Endothelial cell (in vitro differentiated cells): ENCODE measurements around the gene THSD4. TPM values are rescaled to one million over a fixed set of nuclear protein-coding genes. Genes with fewer than 3 reads are reported as not detected.

Source experiments
- DNase-seq: peaks from one replicate; pipeline ENCODE4 v3.0.0; 2021; ENCODE audit warnings: low spot score
- H3K27ac Mint-ChIP-seq: one replicate; pipeline ENCODE4 v1.8.0; 2021; ENCODE audit warnings: mixed read lengths, inconsistent platforms; ENCODE audit not compliant: unreplicated experiment
- H3K27me3 Mint-ChIP-seq: one replicate; pipeline ENCODE4 v1.8.0; 2021; ENCODE audit warnings: mild to moderate bottlenecking, moderate library complexity, mixed read lengths, inconsistent platforms; ENCODE audit not compliant: unreplicated experiment
- H3K36me3 Mint-ChIP-seq: one replicate; pipeline ENCODE4 v1.8.0; 2021; ENCODE audit warnings: mild to moderate bottlenecking, low read depth, mixed read lengths, inconsistent platforms; ENCODE audit not compliant: unreplicated experiment
- H3K4me1 Mint-ChIP-seq: one replicate; pipeline ENCODE4 v1.8.0; 2021; ENCODE audit warnings: mild to moderate bottlenecking, mixed read lengths, inconsistent platforms; ENCODE audit not compliant: unreplicated experiment
- H3K4me3 Mint-ChIP-seq: one replicate; pipeline ENCODE4 v1.8.0; 2021; ENCODE audit warnings: mild to moderate bottlenecking, mixed read lengths, inconsistent platforms; ENCODE audit not compliant: unreplicated experiment
- H3K9me3 Mint-ChIP-seq: one replicate; pipeline ENCODE4 v1.8.0; 2021; ENCODE audit warnings: mixed read lengths, inconsistent platforms; ENCODE audit not compliant: unreplicated experiment
- CTCF ChIP-seq: fragments of 200-600 bp; sonication (generic); IDR thresholded peaks from one replicate; pipeline ENCODE4 v1.5.0; 2021; ENCODE audit warnings: antibody characterized with exemption; ENCODE audit not compliant: unreplicated experiment
- total RNA-seq: library from RNA; stranded (reverse); fragmentation: NEBNext Ultra II Directional; extraction: Animal tissue kit (Norgen Biotek cat#: 25700); gene quantifications from one replicate; pipeline ENCODE4 v1.2.1, GENCODE V29; 2021; ENCODE audit not compliant: unreplicated experiment

Gene THSD4
- total RNA-seq, 1 donor from 2014 or later = 0.92 TPM

DNA sequence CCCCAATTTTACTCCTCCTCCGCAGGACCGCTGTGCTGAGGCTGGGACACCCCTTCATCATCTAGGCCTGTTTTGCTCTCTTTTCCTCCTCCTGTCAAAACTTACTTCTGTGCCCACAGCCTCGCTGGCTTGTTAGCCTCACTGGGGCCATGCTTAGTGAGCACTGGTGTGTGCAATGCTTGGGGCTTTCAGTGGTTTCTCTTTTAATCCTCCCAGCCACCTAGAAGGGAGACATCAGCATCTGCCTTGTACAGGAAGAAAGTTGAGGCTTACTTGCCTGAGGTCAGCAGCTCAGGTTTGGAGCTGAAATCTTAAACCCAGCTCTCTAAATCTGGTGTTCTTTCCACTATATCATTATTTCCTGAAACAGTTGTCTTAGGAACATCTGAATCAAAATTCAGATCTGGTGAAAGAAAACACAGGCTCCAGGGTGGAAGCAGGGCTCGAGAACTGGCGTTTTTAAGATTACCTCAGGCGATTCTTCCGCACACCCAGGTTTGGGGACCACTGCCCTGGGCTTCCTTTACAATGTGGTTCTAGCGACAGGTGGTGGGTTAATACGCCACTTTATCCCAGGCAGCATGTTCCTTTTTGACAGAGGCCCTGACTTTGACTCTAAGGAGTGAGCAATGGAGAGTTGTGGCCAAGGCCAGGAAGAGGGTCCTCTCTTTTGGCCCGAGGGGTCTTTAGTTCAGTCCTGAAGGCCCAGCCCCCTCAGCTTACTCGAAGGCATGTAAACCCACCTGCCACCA is 3.8 kb downstream of the THSD4 start:
- no peak for DNase-seq
- Mint-ChIP-seq H3K36me3 (no peaks in the 10 kb centered on the region), H3K27ac (no peak overlapping the region), H3K27me3 (peaks cover 12% of the 10 kb centered on the region), H3K4me1 (peaks cover 15% of the 10 kb centered on the region), H3K4me3 (no peak overlapping the region), H3K9me3 (no peaks in the 10 kb centered on the region)
- no peak for TF ChIP-seq CTCF

DNA sequence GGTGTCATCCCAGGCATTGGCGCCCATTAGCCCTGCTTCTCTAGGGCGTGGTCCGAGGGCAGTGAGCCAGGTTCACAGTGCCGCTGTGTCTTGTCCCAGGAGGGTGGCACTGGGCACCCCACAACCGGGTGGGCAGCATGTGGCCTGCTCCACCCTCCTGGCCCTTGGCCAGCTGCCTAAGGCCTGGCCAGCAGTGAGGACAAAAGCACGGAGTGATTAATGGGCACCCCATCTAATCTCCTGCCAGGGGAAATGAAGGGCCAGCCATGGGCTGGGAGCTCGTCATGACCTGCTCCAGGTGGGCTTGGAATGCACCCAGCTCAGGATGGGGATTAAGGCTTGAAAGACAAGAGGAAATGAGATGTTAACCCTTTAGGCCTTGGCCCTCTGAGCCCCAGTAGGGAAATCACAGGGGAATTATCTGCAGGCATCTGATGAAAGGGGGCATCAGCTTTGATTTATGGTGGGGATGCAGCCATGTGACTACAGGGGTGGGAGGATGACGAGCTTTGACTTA is 5.2 kb downstream of the THSD4 start:
- Mint-ChIP-seq H3K27ac (no peak overlapping the region), H3K9me3 (no peaks in the 10 kb centered on the region), H3K36me3 (no peaks in the 10 kb centered on the region), H3K4me1 (peaks cover 6% of the 10 kb centered on the region), H3K4me3 (no peak overlapping the region), H3K27me3 (peaks cover 9% of the 10 kb centered on the region)
- DNase-seq = no peak
- no peak for TF ChIP-seq CTCF

- H3K9me3 Mint-ChIP-seq = no peaks in the 10 kb centered on the region
- peaks cover 5% of the 10 kb centered on the region for H3K27me3 Mint-ChIP-seq
- no peak overlapping the region for H3K4me3 Mint-ChIP-seq
- no peak for TF ChIP-seq CTCF
- no peak overlapping the region for H3K27ac Mint-ChIP-seq
- H3K4me1 Mint-ChIP-seq = peaks cover 2% of the 10 kb centered on the region
- DNase-seq = no peak
- no peaks in the 10 kb centered on the region for H3K36me3 Mint-ChIP-seq
These were observed 6.2 kb downstream of the THSD4 start for GRCh38 chr15:71121442-71121841.

DNA sequence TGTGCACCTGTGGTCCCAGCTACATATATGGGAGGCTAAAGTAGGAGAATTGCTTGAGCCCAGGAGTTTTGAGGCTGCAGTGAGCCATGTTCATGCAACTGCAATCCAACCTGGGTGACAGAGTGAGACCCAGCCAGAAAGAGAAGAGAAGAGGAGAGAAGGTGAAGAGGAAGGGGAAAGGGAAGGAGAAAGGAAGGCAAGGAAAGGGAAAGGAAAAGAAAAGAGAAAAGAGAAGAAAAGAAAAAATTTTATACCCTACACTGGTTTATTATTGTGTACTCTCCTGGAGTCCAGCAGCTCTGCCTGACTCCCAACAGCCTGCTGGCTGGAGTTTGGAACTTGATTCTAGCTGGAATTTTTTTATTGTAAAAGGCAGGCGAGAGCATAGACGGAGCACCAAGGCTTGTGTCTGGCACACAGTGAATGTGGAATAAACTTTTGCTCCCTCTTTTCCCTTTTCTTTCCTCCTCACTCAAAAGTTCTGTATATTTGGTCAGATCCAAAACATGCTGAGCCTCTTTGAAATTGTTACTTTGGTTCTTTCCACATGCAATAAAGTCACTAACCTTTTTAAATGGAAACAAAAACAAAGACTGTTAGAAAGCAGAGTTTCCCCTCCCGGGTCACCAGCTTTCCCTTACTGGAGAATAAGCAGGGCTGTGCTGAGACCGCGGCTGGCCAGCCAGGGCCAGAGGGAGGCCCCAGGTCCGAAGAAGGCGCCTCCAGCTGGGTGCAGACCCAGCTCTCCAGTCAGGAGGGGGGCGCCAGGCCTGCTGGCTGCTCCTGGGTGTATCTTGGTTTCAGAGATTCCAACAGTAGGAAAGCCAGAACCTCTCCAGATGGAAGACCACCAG is 9.9 kb downstream of the THSD4 start:
- Mint-ChIP-seq H3K9me3 (no peaks in the 10 kb centered on the region), H3K36me3 (no peaks in the 10 kb centered on the region), H3K27me3 (peaks cover 2% of the 10 kb centered on the region), H3K4me1 (no peaks in the 10 kb centered on the region), H3K27ac (no peak overlapping the region), H3K4me3 (no peak overlapping the region)
- no peak for DNase-seq
- TF ChIP-seq CTCF = no peak
